Chondrocyte (in vitro differentiated cells): ENCODE results near the gene RSRC1. TPM values are rescaled to one million over a fixed set of nuclear protein-coding genes. Genes with fewer than 3 reads are reported as not detected.

Experiments used
- DNase-seq: peaks from one replicate; pipeline ENCODE4 v3.0.0; 2021; ENCODE audit warnings: mixed read lengths, low spot score
- H3K27ac Mint-ChIP-seq: one replicate; pipeline ENCODE4 v1.8.0; 2021; ENCODE audit warnings: mild to moderate bottlenecking, moderate library complexity, mixed read lengths; ENCODE audit not compliant: unreplicated experiment
- H3K27me3 Mint-ChIP-seq: 2 replicates; pipeline ENCODE4 v1.8.0; 2021; ENCODE audit warnings: low read depth, mixed read lengths
- H3K36me3 Mint-ChIP-seq: 2 replicates; pipeline ENCODE4 v1.8.0; 2021; ENCODE audit warnings: low read depth, mixed read lengths
- H3K4me1 Mint-ChIP-seq: 2 replicates; pipeline ENCODE4 v1.8.0; 2021; ENCODE audit warnings: low read depth, mild to moderate bottlenecking, mixed read lengths
- H3K4me3 Mint-ChIP-seq: one replicate; pipeline ENCODE4 v1.8.0; 2021; ENCODE audit warnings: mild to moderate bottlenecking, moderate library complexity, mixed read lengths; ENCODE audit not compliant: unreplicated experiment
- H3K9me3 Mint-ChIP-seq: 2 replicates; pipeline ENCODE4 v1.8.0; 2021; ENCODE audit warnings: low read depth, mixed read lengths
- total RNA-seq: library from RNA; stranded (reverse); gene quantifications from 3 replicates; pipeline ENCODE4 v1.2.1, GENCODE V29; 2021
- TF ChIP-seq, protein P1 (sequence below): fragments of 200-600 bp; sonication (generic); IDR thresholded peaks from 2 replicates; pipeline ENCODE4 v1.5.0; 2021; ENCODE audit warnings: antibody characterized with exemption, mild to moderate bottlenecking, moderate library complexity

Gene RSRC1
- total RNA-seq, 1 donor from 2014 or later: 23.5 TPM

- no peak overlapping the region for H3K27ac Mint-ChIP-seq
- no peaks in the 10 kb centered on the region for H3K4me1 Mint-ChIP-seq
- no peak for DNase-seq
- TF ChIP-seq, protein P1, sequence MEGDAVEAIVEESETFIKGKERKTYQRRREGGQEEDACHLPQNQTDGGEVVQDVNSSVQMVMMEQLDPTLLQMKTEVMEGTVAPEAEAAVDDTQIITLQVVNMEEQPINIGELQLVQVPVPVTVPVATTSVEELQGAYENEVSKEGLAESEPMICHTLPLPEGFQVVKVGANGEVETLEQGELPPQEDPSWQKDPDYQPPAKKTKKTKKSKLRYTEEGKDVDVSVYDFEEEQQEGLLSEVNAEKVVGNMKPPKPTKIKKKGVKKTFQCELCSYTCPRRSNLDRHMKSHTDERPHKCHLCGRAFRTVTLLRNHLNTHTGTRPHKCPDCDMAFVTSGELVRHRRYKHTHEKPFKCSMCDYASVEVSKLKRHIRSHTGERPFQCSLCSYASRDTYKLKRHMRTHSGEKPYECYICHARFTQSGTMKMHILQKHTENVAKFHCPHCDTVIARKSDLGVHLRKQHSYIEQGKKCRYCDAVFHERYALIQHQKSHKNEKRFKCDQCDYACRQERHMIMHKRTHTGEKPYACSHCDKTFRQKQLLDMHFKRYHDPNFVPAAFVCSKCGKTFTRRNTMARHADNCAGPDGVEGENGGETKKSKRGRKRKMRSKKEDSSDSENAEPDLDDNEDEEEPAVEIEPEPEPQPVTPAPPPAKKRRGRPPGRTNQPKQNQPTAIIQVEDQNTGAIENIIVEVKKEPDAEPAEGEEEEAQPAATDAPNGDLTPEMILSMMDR: no peak
- H3K4me3 Mint-ChIP-seq: no peak overlapping the region
- no peaks in the 10 kb centered on the region for H3K9me3 Mint-ChIP-seq
- H3K27me3 Mint-ChIP-seq: no peaks in the 10 kb centered on the region
- no peaks in the 10 kb centered on the region for H3K36me3 Mint-ChIP-seq
Measured at GRCh38 chr3:158382479-158382878, 272.6 kb downstream of the RSRC1 start.

DNA sequence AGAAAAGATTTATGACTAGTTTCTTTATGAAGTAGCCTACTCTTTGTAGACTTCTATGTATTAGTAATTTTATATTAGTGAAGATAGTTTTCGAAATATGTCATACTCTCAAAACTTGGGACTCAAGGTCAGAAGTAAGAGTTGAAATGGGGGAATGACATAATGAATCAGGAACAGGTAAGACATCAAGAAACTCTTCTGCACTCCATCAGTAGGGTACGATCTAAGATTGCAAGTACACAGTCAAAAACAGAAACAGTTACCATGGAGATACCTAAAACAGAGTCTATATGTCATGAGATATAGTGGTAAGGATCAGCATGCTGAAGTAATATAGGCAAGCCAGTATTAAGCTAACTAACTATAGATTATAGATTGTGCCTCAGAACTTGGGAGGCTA, 274.1 kb downstream of the RSRC1 start:
- Mint-ChIP-seq H3K36me3 (no peaks in the 10 kb centered on the region), H3K4me1 (no peaks in the 10 kb centered on the region), H3K27ac (no peak overlapping the region), H3K4me3 (no peak overlapping the region), H3K27me3 (no peaks in the 10 kb centered on the region), H3K9me3 (no peaks in the 10 kb centered on the region)
- TF ChIP-seq, protein P1: no peak
- no peak for DNase-seq

DNA sequence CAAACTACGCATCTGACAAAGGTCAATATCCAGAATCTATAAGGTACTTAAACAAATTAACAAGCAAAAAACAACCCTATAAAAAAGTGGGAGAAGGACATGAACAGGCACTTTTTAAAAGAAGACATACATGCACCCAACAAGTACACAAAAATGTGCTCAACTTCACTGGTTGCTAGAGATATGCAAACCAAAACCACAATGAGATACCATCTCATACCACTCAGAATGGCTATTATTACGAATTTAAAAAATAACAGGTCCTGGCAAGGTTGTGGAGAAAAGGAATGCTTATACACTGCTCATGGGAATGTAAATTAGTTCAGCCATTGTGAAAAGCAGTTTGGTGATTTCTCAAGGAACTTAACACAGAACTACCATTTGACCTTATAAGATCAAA, 285.5 kb downstream of the RSRC1 start:
- Mint-ChIP-seq H3K36me3 (peaks cover 22% of the 10 kb centered on the region), H3K27ac (no peak overlapping the region), H3K4me1 (no peaks in the 10 kb centered on the region), H3K9me3 (peaks cover 36% of the 10 kb centered on the region), H3K27me3 (no peaks in the 10 kb centered on the region), H3K4me3 (no peak overlapping the region)
- TF ChIP-seq, protein P1: no peak
- DNase-seq: no peak

- DNase-seq: no peak
- Mint-ChIP-seq H3K4me3 (no peak overlapping the region), H3K27ac (no peak overlapping the region), H3K36me3 (no peaks in the 10 kb centered on the region), H3K27me3 (no peaks in the 10 kb centered on the region), H3K9me3 (no peaks in the 10 kb centered on the region), H3K4me1 (peaks cover 9% of the 10 kb centered on the region)
- TF ChIP-seq, protein P1: no peak
Measured at GRCh38 chr3:158402590-158402989, 292.7 kb downstream of the RSRC1 start.

DNA sequence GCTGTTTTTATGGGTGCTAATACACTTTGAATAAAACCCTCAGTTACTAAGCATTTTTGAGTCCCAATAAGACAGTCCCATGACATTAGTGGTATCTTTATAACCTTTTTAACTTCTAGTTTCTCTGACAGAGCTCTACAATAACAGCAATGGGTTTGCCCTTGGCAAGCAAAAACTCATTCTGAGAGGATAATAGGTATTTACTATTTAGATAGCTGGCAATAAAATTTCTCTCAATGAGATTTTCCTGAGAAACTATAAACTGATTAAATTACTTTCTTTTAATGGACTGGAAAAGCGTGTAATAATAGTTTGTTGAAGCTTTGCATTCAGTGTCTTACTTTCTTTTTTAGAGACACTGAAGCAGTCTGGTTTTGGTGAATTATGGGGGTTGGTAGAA, 293.1 kb downstream of the RSRC1 start:
- Mint-ChIP-seq H3K4me1 (peaks cover 9% of the 10 kb centered on the region), H3K4me3 (no peak overlapping the region), H3K36me3 (no peaks in the 10 kb centered on the region), H3K27me3 (no peaks in the 10 kb centered on the region), H3K27ac (no peak overlapping the region), H3K9me3 (no peaks in the 10 kb centered on the region)
- TF ChIP-seq, protein P1: no peak
- DNase-seq: no peak
